ENCODE data around the gene AFF3.
A peak's percentile ranks its signal among the peaks of the same experiment; 100 is the strongest.

AFF3 gene

GRCh38 chr2:99571533-99571932 lies 570.9 kb downstream of the AFF3 start:
- no peak for DNase-seq
- Mint-ChIP-seq H3K27ac (no peak overlapping the region), H3K36me3 (ENCODE audit: low read depth) (peaks cover 78% of the 10 kb centered on the region), H3K27me3 (ENCODE audit: low read depth, poor library complexity) (no peaks in the 10 kb centered on the region), H3K9me3 (no peaks in the 10 kb centered on the region), H3K4me1 (peaks cover 43% of the 10 kb centered on the region), H3K4me3 (no peak overlapping the region)
- TF ChIP-seq CTCF (IDR thresholded peaks at IDR 0.05), result no peak

GRCh38 chr2:99571021-99571420 lies 571.4 kb downstream of the AFF3 start:
- H3K36me3 Mint-ChIP-seq (ENCODE audit: low read depth), result peaks cover 78% of the 10 kb centered on the region
- no peak overlapping the region for H3K4me3 Mint-ChIP-seq
- H3K27ac Mint-ChIP-seq, result no peak overlapping the region
- H3K9me3 Mint-ChIP-seq, result no peaks in the 10 kb centered on the region
- DNase-seq, result no peak
- H3K27me3 Mint-ChIP-seq (ENCODE audit: low read depth, poor library complexity), result no peaks in the 10 kb centered on the region
- no peak for TF ChIP-seq CTCF (IDR thresholded peaks at IDR 0.05)
- peaks cover 43% of the 10 kb centered on the region for H3K4me1 Mint-ChIP-seq

- no peak for DNase-seq
- no peaks in the 10 kb centered on the region for H3K27me3 Mint-ChIP-seq (ENCODE audit: low read depth, poor library complexity)
- peaks cover 40% of the 10 kb centered on the region for H3K4me1 Mint-ChIP-seq
- no peaks in the 10 kb centered on the region for H3K9me3 Mint-ChIP-seq
- no peak for TF ChIP-seq CTCF (IDR thresholded peaks at IDR 0.05)
- no peak overlapping the region for H3K4me3 Mint-ChIP-seq
- no peak overlapping the region for H3K27ac Mint-ChIP-seq
- peaks cover 84% of the 10 kb centered on the region for H3K36me3 Mint-ChIP-seq (ENCODE audit: low read depth)
Observed at GRCh38 chr2:99569386-99569785, 573.0 kb downstream of the AFF3 start.

- no peak for TF ChIP-seq CTCF (IDR thresholded peaks at IDR 0.05)
- H3K4me1 Mint-ChIP-seq, result peaks cover 26% of the 10 kb centered on the region
- no peak overlapping the region for H3K4me3 Mint-ChIP-seq
- H3K9me3 Mint-ChIP-seq, result no peaks in the 10 kb centered on the region
- no peaks in the 10 kb centered on the region for H3K27me3 Mint-ChIP-seq (ENCODE audit: low read depth, poor library complexity)
- no peak overlapping the region for H3K27ac Mint-ChIP-seq
- no peak for DNase-seq
- peaks cover 80% of the 10 kb centered on the region for H3K36me3 Mint-ChIP-seq (ENCODE audit: low read depth)
Observed at GRCh38 chr2:99565227-99565626, 577.2 kb downstream of the AFF3 start.

GRCh38 chr2:99562516-99562915 lies 579.9 kb downstream of the AFF3 start:
- Mint-ChIP-seq H3K36me3 (ENCODE audit: low read depth) (peaks cover 68% of the 10 kb centered on the region), H3K27ac (no peak overlapping the region), H3K4me3 (no peak overlapping the region), H3K4me1 (peaks cover 38% of the 10 kb centered on the region), H3K9me3 (no peaks in the 10 kb centered on the region), H3K27me3 (ENCODE audit: low read depth, poor library complexity) (peaks cover 4% of the 10 kb centered on the region)
- no peak for TF ChIP-seq CTCF (IDR thresholded peaks at IDR 0.05)
- DNase-seq, result no peak

- Mint-ChIP-seq H3K36me3 (ENCODE audit: low read depth) (peaks cover 67% of the 10 kb centered on the region), H3K9me3 (no peaks in the 10 kb centered on the region), H3K27ac (peak overlapping the region; percentile 2), H3K27me3 (ENCODE audit: low read depth, poor library complexity) (peaks cover 6% of the 10 kb centered on the region), H3K4me3 (no peak overlapping the region), H3K4me1 (peaks cover 38% of the 10 kb centered on the region)
- DNase-seq, result no peak
- TF ChIP-seq CTCF (IDR thresholded peaks at IDR 0.05), result no peak
Observed at GRCh38 chr2:99561804-99562203, 580.6 kb downstream of the AFF3 start.
